KBM-7 (cell line): ENCODE data around the gene DNTT.

Experiments used
- DNase-seq: peaks from one replicate; pipeline ENCODE4 v3.0.0-alpha.2; 2015
- in situ Hi-C: fragments of 300-500 bp; cut with MboI; formaldehyde crosslinking; loops from 2 replicates; pipeline ENCODE4 v1.14.3; 2020; ENCODE audit warnings: low sequenced_read_pairs, low pct_unique_long_range_greater_than_20kb, mixed read lengths

DNTT gene

DNA sequence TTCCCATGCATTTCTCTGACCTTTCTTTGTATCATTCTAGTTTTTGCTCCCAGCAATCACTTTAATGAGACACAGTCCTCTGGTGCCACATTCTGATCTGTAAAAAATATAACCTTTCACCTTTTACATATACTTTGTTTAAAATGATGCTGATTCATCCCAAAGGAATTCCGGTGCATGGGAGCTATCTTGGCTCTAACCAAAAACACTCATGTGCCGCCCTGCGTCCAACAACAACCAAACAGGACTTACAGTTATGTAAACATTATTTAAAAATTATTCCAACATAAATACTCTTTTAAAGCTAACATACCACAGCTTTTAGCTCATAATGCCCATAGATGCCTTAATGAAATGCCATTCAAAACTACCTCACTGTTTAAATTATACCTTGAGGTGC is 62.3 kb downstream of the DNTT start:
- no peak for DNase-seq
- in situ Hi-C loops: no loop called here

DNA sequence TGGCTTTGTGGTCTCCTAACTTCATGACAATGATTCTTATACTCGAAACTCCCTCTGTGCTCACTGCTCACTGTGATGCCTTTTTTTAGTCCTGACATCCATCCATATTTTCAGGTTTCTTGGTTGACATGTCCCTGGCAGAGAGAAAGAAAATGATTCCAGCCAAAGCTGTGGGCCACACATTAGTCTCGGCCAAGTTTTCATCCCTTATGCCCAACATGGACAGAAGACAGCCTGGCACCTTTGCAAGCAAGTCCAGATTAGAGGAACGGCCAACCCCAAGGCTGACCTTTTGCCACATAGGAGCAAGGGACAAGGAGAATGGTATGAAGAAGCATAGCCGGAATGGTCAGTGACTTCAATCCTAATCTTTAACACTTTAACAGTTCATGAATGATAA is 63.2 kb downstream of the DNTT start:
- in situ Hi-C loops: no loop called here
- no peak for DNase-seq

DNA sequence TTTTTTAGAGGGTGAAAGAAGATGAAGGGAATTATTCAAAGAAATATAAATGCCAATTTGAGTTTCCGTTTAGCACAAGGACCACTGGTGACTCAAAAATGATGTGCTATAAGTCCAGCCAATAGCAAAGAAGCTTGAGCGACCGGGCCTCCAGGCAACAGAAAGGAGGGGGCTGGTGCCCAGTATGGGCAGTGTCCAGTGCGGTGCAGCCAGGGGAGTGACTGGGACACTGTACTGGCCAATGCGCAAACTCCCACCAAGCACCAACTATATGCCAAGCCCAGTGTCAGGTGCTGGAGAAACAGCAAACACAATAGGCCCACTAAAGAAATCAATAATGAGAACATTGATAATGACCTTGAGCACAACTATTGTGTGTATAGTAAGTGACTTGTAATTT is 64.7 kb downstream of the DNTT start:
- no peak for DNase-seq
- in situ Hi-C loops: no loop called here

DNA sequence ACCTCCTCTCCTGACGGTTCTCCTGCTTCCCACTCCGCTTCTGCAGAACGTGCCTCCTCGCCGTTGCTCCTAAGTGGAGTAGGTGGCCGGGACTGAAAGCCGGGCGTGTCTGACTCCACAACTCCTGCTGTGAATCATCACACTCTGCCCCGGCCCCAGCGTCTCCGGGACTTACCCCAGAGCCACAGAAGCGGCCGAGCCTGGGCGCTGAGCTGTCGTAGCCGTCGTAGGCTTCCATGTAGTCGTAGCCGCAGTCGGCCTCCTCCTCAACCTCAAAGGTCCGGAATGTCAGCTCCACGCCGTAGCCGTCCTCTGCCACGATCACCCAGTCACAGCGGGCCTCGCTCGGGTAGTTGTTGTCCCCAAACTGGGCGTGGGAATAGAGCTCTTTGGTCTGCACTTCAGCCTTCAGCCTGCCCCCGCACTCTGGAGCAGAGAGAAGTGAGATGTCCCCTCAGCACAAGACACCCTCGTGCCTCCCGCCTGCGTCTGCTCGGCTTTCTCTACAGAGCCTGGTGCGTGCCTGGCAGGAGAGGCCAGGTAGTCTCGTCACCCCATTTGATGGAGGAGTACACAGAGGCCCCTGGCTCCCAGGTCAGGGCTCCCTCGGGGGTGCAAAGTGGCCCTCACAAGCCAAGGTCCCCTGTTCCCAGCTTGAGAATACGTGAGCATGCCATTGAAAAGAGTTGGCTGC is 65.8 kb downstream of the DNTT start:
- in situ Hi-C loops: no loop called here
- no peak for DNase-seq

DNA sequence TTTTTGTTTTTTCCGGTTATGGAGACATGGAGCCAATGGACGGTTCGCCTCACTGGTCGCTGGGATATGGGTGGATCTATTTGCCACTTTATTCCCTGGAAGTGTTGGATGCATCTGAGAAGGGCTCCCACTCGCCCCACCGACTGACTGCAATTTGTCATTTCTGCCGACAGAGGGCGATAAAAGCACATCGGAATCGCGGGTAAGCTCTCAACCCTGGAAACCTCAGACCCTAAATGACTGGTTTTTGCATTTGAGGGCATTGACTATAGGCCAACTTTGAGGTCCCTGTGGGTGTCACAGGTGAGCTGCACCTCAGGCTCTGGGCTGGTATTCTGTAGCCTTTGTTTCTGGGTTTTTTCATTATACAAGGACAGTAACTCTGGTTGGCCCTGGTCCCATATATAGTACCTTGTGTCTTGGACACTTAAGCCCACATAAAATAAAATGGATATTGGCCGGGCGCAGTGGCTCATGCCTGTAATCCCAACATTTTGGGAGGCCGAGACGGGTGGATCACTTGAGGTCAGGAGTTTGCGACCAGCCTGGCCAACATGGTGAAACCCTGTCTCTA is 66.4 kb downstream of the DNTT start:
- in situ Hi-C loops: no loop called here
- peak; percentile 75 for DNase-seq

DNA sequence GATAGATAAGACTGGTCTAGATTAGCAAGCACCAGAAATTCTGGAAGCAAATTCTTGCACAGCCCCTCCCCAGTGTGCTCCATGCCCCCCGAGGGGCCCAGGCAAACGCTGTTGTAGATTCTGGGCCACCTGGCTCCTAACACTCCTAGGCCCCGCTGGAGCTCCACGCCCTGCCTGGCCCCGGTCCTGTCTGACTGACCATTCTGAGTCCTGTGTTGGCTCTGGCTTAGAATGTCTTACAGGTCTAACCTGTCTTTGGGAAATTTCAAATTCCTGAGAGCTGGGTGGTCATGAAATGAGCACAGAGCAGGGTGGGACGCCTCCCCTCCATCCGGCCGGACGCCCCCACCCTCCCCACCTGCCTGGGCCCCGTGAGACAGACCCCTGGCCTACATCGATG is 67.1 kb downstream of the DNTT start:
- in situ Hi-C loops: no loop called here
- DNase-seq: no peak

DNA sequence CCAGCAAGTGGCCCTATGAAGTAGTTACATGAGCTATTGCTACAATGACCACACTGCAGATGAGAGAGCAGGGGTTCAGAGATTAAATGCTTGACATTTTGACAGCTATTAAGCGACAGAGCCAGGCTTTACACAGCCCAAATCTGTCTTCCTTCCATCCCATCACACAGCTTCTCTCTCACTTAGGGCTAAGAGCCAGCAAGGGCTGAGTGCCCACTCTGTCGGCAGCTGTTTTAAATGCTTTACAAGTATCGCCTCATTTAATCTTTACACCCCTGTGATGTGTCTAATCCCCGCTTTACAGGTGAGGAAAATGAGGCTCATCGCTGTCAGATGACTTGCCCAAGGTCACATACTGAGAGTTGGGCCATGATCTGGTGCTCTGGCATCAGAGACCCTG is 69.8 kb downstream of the DNTT start:
- DNase-seq: no peak
- in situ Hi-C loops: no loop called here

DNA sequence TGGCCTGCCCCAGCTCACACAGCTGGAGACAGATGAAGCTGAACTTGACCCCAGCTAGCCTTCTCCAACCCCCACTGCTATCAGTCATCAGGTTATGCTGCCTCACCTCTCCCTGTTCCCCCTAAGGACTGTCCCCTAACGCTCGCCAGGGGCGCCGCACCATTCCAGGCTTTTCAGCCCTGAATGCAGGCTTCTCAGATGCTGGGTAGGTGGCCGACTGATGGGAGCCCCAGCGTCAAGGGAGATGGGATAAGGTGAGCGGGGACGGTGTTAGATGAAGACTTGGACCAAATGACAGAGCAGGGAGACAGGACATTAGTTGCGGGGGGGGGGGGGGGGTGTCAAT is 70.4 kb downstream of the DNTT start:
- in situ Hi-C loops: no loop called here

DNA sequence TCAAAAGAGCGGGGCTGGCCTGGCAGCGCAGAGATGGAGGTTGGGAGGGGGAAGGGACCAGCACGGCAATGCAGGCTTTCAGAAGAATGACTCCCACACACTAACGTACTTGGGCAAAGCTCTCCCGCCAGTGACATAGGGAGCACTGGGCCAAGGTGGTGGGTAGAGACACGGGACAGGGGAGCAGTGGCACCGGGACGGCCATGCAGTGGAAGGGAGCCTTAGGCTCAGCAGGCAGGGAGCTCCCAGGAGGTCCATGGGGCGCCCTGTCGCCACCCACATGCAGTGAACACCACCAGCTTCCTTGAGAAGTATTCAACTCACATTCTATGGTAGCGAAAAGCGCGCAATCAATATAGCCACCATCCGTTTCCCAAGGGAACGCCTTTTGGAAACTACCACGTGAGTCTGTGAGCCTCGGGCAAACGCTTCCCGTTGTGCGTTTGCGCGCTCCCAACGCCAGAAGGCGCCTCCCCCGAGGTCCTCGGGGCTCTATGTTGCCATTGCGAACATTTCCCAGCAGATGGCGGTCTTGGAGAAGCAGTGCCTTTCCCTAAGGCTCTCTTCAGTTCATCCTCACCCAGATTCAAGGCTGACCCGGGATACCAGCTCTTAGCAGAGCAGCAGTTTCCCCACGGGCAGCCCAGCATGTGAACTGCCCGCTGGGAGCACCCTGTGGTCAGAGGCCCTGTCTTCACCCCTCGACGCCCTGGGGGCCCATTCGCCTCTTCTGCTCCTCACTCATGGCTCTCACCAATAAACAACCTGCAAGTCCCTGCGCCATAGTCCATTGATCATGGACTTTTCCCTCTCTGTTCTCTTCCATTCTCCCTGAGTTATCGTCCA is 71.0 kb downstream of the DNTT start:
- in situ Hi-C loops: loop anchor here (25.0 kb wide), 1 partner anchor 112 kb away; no protein-coding TSS in a partner anchor
- DNase-seq: peak; percentile 92

More for the DNA sequence above, 70.4 kb downstream of the DNTT start:
- no peak for DNase-seq

DNA sequence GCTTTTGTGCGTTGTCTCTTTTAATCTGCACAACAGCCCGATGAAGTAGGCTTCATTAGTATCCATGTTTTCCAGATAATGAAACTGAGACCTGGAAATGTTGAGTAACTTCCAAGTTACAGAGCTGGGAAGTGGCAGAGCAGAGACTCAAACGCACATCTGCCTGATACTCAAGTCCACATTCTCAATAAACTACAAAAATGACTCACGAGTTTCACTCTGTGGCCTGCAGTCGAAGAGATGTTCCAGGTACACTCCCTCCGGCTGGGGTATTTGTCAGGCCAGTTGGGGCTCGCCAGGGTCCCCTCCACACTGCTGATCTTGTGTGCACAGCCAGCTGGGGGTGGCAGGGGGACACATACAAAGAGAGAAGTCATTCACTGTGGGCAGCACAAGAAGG is 72.2 kb downstream of the DNTT start:
- in situ Hi-C loops: loop anchor here (25.0 kb wide), 1 partner anchor 111 kb away; no protein-coding TSS in a partner anchor
- DNase-seq: no peak

DNA sequence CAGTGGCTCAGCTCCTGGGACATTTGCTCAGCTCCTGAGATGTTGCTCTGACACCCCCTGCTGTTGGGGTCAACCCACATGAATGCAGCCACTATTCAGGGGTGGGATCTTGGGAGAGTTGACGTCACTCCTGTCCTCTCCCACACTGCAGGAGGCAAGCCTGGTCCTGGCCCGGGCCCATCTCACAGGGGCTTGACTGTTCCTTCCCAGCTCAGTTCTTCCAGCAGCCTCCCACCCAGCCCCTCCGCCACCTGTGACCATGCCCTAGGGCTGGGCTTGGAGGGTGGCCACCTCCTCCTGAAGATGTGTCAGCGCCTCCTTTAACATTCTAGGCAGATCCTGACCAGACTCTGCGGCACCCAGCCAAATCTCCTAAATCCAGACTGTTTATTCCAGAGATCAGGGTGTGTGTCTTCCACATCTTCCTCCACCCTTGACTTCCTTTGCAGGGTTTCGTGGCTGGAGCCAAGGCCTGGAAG is 73.6 kb downstream of the DNTT start:
- DNase-seq: no peak
- in situ Hi-C loops: loop anchor here (25.0 kb wide), 1 partner anchor 109 kb away; no protein-coding TSS in a partner anchor

DNA sequence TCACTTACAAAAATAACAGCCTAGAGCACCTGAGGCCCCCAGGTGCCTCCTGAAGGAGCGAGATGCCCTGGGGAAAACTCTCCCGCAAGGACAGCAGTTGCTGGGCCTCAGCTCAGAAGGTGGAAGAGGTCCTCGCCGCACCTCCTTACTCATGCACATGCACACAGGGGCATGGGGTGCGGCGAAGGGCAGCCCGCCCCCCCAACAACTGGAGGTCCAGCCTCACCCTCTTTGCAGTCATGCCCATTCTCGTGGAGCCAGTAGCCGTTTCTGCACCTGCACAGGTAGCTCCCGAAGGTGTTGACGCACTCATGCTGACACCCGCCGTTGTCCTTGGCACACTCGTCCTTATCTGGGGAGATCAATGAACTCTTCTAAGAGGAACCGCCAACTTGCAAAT is 74.5 kb downstream of the DNTT start:
- in situ Hi-C loops: loop anchor here (25.0 kb wide), 1 partner anchor 109 kb away; no protein-coding TSS in a partner anchor

DNA sequence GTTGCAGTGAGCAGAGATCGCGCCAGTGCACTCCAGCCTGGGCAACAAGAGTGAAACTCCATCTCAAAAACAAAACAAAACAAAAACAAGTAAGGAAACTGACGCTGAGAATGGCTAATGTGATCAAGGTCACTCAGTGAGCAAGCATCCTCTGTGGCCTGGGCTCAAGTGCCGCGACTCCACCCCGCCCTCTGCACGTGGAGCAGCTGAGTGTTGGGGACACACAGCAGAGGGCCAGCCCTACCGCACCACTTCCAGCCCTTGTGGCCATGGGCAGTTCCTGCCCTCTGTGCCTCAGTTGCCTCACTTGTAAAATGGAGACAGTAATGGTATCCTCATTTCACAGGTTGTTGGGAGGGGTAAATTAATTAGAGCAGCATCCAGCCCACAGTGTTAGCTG is 75.5 kb downstream of the DNTT start:
- no peak for DNase-seq
- in situ Hi-C loops: loop anchor here (25.0 kb wide), 1 partner anchor 108 kb away; no protein-coding TSS in a partner anchor

More for the DNA sequence above, 74.5 kb downstream of the DNTT start:
- no peak for DNase-seq

DNA sequence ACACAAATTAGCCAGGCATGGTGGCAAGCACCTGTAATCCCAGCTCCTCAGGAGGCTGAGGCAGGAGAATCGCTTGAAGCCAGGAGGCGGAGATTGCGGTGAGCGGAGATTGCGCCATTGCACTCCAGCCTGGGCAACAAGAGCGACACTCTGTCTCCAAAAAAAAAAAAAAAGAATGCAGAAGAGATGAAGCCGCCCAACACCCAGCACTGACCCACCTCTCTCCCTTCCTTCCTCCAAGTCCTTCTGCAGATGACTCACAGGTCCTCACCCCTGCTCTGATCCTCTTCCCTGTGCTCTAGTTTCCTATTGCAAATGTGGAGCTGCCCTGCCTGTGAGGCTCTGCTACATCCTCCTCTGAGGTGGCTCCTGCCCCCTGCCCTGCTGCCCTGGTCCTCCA is 76.6 kb downstream of the DNTT start:
- DNase-seq: peak; percentile 25

DNA sequence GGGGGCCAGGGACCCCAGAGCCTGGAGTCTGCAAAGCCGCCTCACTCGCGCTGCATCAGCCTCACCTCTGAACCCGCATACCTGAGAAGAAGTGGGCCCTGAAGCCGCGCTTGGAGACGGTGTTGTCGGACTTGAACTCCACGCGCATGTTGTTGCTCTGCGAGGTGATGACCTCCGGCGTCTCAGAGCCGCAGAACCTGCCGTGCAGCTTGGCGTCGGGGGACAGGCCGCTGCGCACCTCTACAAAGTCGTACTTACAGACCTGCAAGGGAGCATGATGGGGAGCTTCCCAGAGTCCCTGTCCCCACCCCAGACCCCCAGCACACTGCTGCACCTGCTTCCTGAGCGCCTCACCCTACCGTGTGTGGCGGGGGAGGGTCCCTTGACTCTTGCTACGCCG is 80.3 kb downstream of the DNTT start:
- in situ Hi-C loops: loop anchor here (25.0 kb wide), 1 partner anchor 103 kb away; no protein-coding TSS in a partner anchor
- DNase-seq: no peak

More for the DNA sequence above, 76.6 kb downstream of the DNTT start:
- in situ Hi-C loops: loop anchor here (25.0 kb wide), 1 partner anchor 106 kb away; no protein-coding TSS in a partner anchor

DNA sequence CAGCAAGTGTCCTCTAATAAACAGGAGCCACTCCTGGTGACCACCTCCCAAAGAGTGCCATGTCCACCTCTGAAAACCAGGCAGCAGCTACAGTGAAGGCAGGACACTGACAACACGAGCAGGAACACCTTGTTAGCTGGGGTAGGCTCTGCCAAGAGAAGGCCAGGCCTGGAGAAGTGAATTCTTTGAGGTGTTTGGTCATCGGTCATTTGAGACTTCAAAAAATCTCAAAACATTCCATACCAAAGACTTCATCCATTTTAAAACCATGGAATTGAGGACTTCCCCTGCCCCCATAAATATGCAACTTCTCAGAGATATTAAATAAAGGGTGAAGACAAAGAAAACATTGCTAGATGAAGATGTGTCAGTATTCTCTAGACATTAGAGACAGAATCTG is 82.9 kb downstream of the DNTT start:
- no peak for DNase-seq
- in situ Hi-C loops: loop anchor here (25.0 kb wide), 1 partner anchor 100 kb away; no protein-coding TSS in a partner anchor

DNA sequence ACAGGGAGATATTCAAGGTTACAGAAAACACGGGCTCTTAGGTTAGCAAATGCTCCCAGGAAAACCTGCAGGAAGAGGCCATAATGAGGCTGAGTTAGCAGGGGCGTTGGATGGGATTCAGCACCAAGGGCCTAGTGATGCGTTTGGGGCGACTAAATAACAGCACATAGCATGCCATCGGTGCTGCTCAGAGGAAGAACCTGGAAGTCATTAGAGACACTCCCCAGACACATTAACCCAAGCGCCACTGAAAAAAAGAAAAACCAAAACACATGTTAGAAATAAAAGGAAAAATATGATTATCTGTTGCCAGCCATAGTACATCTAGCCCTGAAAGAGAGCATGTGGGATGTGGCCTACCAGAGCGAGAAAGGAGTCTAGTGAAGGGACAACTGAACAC is 83.4 kb downstream of the DNTT start:
- DNase-seq: no peak
- in situ Hi-C loops: loop anchor here (25.0 kb wide), 1 partner anchor 100 kb away; no protein-coding TSS in a partner anchor
